OCI-LY1 (cell line): ENCODE data around the gene NKD1.

Experiments used
- EZH2 ChIP-seq: fragments of 200-600 bp; sonication (generic), shearing (Covaris generic); IDR thresholded peaks from 2 replicates; pipeline ENCODE4 v1.8.0; 2017; ENCODE audit warnings: borderline replicate concordance, mixed run types, mild to moderate bottlenecking, antibody characterized with exemption, low read length, moderate library complexity, mixed read lengths
- TF ChIP-seq, protein P1 (sequence below): fragments of 200-600 bp; sonication (generic), shearing (Covaris generic); IDR thresholded peaks from 2 replicates; pipeline ENCODE4 v1.5.1; 2017; ENCODE audit warnings: mild to moderate bottlenecking, antibody characterized with exemption, low read length, moderate library complexity, mixed read lengths

DNA sequence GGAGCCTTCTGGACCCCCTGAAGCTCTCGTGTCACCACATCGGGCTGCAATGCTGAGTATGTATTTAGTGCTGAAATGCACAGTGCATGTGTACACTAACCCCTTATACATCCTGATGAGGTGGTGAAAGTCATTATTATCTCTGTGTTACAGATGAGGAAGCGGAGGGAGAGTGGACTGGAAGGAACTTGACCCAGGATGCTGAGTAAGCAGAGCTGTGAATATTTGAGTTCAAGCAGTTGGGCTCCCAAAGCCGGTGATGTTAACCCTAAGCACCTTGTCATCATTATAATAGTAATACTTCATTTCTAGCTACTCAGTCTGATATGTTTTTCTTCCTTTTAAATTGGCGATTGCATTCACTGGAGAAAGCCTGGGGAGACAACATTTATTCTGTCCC is 25.9 kb upstream of the NKD1 start:
- TF ChIP-seq, protein P1, sequence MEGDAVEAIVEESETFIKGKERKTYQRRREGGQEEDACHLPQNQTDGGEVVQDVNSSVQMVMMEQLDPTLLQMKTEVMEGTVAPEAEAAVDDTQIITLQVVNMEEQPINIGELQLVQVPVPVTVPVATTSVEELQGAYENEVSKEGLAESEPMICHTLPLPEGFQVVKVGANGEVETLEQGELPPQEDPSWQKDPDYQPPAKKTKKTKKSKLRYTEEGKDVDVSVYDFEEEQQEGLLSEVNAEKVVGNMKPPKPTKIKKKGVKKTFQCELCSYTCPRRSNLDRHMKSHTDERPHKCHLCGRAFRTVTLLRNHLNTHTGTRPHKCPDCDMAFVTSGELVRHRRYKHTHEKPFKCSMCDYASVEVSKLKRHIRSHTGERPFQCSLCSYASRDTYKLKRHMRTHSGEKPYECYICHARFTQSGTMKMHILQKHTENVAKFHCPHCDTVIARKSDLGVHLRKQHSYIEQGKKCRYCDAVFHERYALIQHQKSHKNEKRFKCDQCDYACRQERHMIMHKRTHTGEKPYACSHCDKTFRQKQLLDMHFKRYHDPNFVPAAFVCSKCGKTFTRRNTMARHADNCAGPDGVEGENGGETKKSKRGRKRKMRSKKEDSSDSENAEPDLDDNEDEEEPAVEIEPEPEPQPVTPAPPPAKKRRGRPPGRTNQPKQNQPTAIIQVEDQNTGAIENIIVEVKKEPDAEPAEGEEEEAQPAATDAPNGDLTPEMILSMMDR = no peak
- TF ChIP-seq EZH2 = no peak
